Bronchial epithelial cell (primary cell): ENCODE data around the gene NRXN3. TPM values are rescaled to one million over a fixed set of nuclear protein-coding genes. Genes with fewer than 3 reads are reported as not detected.

Experiments
- DNase-seq: peaks from one replicate; pipeline ENCODE4 v3.0.0-alpha.2; 2010; ENCODE audit warnings: low read depth
- FAIRE-seq: peaks from 2 replicates; lab custom pipeline; 2011; peaks lifted over from hg19 to GRCh38; lab: Jason Lieb, UNC
- H3K27me3 ChIP-seq: 2 replicates; pipeline ENCODE4 v1.5.1; 2011; ENCODE audit warnings: low read length; ENCODE audit not compliant: control insufficient read depth, insufficient read depth
- H3K36me3 ChIP-seq: 2 replicates; pipeline ENCODE4 v1.5.1; 2011; ENCODE audit warnings: low read length; ENCODE audit not compliant: control insufficient read depth, insufficient read depth
- H3K4me3 ChIP-seq: 2 replicates; pipeline ENCODE4 v1.5.1; 2011; ENCODE audit warnings: mild to moderate bottlenecking, low read depth, low read length, control low read depth
- CTCF ChIP-seq: IDR thresholded peaks from 2 replicates; pipeline ENCODE4 v1.5.1; 2011; ENCODE audit warnings: mild to moderate bottlenecking, moderate library complexity, low read length, control low read depth, inconsistent platforms; ENCODE audit not compliant: insufficient read depth, severe bottlenecking
- total RNA-seq: library from RNA; depleted of rRNA; stranded (reverse); fragments of >200 nt; gene quantifications from 2 replicates; pipeline ENCODE4 v1.2.1, GENCODE V29; 2014

Gene NRXN3
- total RNA-seq, 1 donor from 2014 or later: under 0.01 TPM

DNA sequence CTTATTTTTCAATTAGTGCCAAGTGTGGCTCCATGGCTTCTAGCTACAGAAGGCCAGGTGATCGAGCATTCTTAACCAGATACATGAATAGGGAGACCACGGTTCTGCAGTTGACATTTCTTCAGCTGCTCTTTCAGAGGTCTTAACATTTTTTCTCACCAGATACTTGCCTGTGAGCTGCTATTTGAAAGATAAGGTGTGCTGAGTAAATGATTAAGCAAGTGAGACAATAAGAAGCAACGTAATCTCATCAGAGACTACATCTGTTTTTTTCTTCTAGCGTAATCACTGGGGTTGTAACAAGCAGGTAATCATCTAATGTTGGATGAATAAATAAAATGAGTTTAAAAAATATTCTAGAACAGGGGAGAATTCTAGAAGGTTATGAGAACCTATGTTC lies 1128.2 kb downstream of the NRXN3 start:
- no peak for TF ChIP-seq CTCF
- no peaks in the 10 kb centered on the region for H3K27me3 ChIP-seq
- FAIRE-seq (no peak), DNase-seq (no peak)
- no peak overlapping the region for H3K4me3 ChIP-seq
- no peaks in the 10 kb centered on the region for H3K36me3 ChIP-seq

DNA sequence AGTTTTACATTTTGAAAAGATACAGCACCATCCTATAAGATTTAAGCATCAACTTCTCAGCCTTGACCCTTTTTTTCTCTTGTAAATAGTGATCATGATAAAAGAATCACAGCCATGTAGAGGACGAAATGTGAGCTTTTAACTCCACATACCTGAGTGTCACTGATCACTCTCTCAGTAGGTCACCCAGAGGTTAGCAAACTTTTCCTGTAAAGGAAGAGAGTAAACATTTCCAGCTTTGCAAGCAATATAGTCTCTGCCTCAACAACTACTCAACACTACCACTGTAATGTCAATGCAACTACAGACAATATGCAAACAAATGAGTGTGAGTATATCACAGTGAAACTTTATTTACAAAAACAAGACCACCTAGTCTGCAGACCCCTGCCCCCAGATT lies 1129.0 kb downstream of the NRXN3 start:
- DNase-seq (no peak), FAIRE-seq (no peak)
- no peak for TF ChIP-seq CTCF
- Histone ChIP-seq H3K4me3 (no peak overlapping the region), H3K27me3 (no peaks in the 10 kb centered on the region), H3K36me3 (no peaks in the 10 kb centered on the region)

DNA sequence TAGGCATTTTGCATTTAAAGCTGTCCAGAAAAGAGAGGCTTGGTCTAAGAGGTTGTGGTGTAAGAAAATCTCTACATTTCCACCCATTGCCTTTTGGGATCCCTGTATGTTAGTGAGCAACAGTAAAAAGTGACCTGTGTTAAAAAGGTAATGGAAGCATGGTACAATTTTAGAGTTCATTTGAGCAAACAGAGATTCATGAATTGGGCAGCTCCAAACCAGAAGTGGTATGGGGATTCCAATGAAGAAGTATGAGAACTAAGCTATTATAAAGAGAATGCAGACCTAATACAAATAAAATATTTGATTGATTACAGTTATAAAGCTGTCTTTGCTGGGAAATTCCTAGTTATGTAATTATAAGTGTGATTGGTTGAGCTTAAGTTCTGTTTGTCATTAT lies 1134.1 kb downstream of the NRXN3 start:
- no peaks in the 10 kb centered on the region for H3K27me3 ChIP-seq
- FAIRE-seq (no peak), DNase-seq (no peak)
- H3K36me3 ChIP-seq: no peaks in the 10 kb centered on the region
- TF ChIP-seq CTCF: no peak
- H3K4me3 ChIP-seq: no peak overlapping the region

- H3K27me3 ChIP-seq: no peaks in the 10 kb centered on the region
- no peak for FAIRE-seq
- no peak for TF ChIP-seq CTCF
- no peak overlapping the region for H3K4me3 ChIP-seq
- no peaks in the 10 kb centered on the region for H3K36me3 ChIP-seq
- no peak for DNase-seq
These were observed 1136.4 kb downstream of the NRXN3 start for GRCh38 chr14:79306546-79306945.

- DNase-seq: no peak
- H3K27me3 ChIP-seq: no peaks in the 10 kb centered on the region
- no peak overlapping the region for H3K4me3 ChIP-seq
- no peak for FAIRE-seq
- no peak for TF ChIP-seq CTCF
- no peaks in the 10 kb centered on the region for H3K36me3 ChIP-seq
These were observed 1148.2 kb downstream of the NRXN3 start for GRCh38 chr14:79318371-79318770.

- TF ChIP-seq CTCF: no peak
These were observed 1150.4 kb downstream of the NRXN3 start for GRCh38 chr14:79320561-79320960.

More at GRCh38 chr14:79320561-79320960, 1150.4 kb downstream of the NRXN3 start:
- H3K27me3 ChIP-seq: no peaks in the 10 kb centered on the region
- H3K4me3 ChIP-seq: no peak overlapping the region
- H3K36me3 ChIP-seq: no peaks in the 10 kb centered on the region
- FAIRE-seq (no peak), DNase-seq (no peak)
